Ishikawa (cell line): ENCODE results near the gene SMIM12.

ENCODE experiments used
- CEBPB ChIP-seq: IDR thresholded peaks from 2 replicates; pipeline ENCODE4 v1.6.1; 2012
- CREB1 ChIP-seq: IDR thresholded peaks from 2 replicates; pipeline ENCODE4 v1.6.1; 2012; ENCODE audit warnings: low read depth
- EGR1 ChIP-seq: IDR thresholded peaks from 2 replicates; pipeline ENCODE4 v1.6.1; 2012
- EP300 ChIP-seq: IDR thresholded peaks from 2 replicates; pipeline ENCODE4 v1.6.1; 2012; ENCODE audit warnings: borderline replicate concordance
- FOXM1 ChIP-seq: IDR thresholded peaks from 2 replicates; pipeline ENCODE4 v1.6.1; 2012; ENCODE audit warnings: low read depth, borderline replicate concordance
- NFIC ChIP-seq: IDR thresholded peaks from 2 replicates; pipeline ENCODE4 v1.6.1; 2012
- RAD21 ChIP-seq: IDR thresholded peaks from 2 replicates; pipeline ENCODE4 v1.6.1; 2012; ENCODE audit warnings: low read depth
- TAF1 ChIP-seq: IDR thresholded peaks from 2 replicates; pipeline ENCODE4 v1.6.1; 2012; ENCODE audit warnings: low read depth, mild to moderate bottlenecking
- TCF12 ChIP-seq: IDR thresholded peaks from 2 replicates; pipeline ENCODE4 v1.6.1; 2012; ENCODE audit warnings: low read depth
- TEAD4 ChIP-seq: IDR thresholded peaks from 2 replicates; pipeline ENCODE4 v1.6.1; 2012
- USF1 ChIP-seq: IDR thresholded peaks from 2 replicates; pipeline ENCODE4 v1.6.1; 2012
- YY1 ChIP-seq: IDR thresholded peaks from 2 replicates; pipeline ENCODE4 v1.6.1; 2012; ENCODE audit warnings: low read depth
- ZBTB7A ChIP-seq: IDR thresholded peaks from 2 replicates; pipeline ENCODE4 v1.6.1; 2012; ENCODE audit warnings: low read depth
- TF ChIP-seq, protein P1 (sequence below): IDR thresholded peaks from 2 replicates; pipeline ENCODE4 v1.6.1; 2012; ENCODE audit warnings: low read depth, mild to moderate bottlenecking
- TF ChIP-seq, protein P2 (sequence below): IDR thresholded peaks from 2 replicates; pipeline ENCODE4 v1.6.1; 2012

The SMIM12 gene

DNA sequence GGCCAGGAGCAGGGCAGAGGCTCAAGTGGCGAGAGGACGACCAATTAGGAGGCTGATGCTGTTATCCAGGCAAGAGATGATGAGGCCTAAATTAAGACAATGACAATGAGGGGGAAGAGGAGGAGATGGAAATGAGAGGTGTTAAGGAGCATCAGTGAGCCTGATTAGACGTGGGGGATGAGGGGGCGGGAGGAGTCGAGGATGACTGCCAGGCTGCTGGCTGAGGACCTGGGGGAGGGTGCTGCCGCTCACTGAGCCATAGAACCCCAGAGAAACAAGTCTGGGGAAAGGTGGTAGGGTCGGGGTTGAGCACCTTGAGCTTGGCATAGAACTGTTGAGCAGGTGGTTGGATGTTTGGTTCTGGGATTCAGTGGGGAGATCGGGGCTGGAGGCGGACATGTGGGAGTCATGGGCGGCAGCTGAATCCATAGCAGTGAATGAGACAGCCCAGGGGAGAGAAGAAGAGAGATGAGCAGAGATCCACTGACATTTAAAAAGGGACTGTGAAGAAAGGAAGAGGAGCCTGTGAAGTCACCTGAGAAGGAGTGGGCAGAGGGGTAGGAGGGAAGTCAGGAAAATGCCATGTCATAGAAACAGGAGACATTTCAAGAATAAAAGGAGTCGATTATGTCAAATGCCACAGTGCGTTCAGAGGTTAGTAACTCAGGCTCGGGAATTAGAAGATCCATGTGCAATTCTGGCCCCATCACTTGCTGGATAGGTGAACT lies 41.4 kb upstream of the SMIM12 start:
- TF ChIP-seq NFIC (no peak), EP300 (no peak), YY1 (no peak), FOXM1 (no peak), EGR1 (no peak), RAD21 (no peak), TAF1 (no peak), TEAD4 (no peak), TCF12 (no peak), ZBTB7A (no peak), CEBPB (no peak), CREB1 (no peak), USF1 (no peak)
- TF ChIP-seq, protein P1, sequence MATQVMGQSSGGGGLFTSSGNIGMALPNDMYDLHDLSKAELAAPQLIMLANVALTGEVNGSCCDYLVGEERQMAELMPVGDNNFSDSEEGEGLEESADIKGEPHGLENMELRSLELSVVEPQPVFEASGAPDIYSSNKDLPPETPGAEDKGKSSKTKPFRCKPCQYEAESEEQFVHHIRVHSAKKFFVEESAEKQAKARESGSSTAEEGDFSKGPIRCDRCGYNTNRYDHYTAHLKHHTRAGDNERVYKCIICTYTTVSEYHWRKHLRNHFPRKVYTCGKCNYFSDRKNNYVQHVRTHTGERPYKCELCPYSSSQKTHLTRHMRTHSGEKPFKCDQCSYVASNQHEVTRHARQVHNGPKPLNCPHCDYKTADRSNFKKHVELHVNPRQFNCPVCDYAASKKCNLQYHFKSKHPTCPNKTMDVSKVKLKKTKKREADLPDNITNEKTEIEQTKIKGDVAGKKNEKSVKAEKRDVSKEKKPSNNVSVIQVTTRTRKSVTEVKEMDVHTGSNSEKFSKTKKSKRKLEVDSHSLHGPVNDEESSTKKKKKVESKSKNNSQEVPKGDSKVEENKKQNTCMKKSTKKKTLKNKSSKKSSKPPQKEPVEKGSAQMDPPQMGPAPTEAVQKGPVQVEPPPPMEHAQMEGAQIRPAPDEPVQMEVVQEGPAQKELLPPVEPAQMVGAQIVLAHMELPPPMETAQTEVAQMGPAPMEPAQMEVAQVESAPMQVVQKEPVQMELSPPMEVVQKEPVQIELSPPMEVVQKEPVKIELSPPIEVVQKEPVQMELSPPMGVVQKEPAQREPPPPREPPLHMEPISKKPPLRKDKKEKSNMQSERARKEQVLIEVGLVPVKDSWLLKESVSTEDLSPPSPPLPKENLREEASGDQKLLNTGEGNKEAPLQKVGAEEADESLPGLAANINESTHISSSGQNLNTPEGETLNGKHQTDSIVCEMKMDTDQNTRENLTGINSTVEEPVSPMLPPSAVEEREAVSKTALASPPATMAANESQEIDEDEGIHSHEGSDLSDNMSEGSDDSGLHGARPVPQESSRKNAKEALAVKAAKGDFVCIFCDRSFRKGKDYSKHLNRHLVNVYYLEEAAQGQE = no peak
- TF ChIP-seq, protein P2, sequence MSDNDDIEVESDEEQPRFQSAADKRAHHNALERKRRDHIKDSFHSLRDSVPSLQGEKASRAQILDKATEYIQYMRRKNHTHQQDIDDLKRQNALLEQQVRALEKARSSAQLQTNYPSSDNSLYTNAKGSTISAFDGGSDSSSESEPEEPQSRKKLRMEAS = no peak

DNA sequence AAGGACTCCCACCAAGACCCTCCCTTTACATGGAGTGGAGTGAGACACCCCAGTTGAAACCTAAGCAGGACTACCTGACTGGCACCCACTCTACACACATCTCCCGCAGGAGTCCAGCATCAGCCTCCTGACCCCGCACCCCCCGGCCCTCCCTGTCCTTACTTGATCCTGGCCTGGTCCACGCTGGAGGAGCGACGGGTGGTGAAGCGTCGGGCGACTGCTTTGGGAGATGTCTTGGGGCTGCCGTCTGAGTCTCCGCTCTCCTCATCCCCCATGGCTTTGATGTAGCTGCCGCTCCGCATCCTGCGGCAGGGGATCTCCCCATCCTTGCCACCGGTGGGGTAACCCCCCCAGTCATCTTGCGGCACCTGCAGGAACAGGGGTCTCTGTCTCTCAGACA lies 40.4 kb upstream of the SMIM12 start:
- TF ChIP-seq CEBPB (no peak), EGR1 (no peak), CREB1 (no peak), RAD21 (no peak), USF1 (no peak), TAF1 (no peak), FOXM1 (no peak), TEAD4 (no peak), YY1 (no peak), TCF12 (no peak)
- TF ChIP-seq, protein P2 = no peak
- TF ChIP-seq, protein P1 = no peak

DNA sequence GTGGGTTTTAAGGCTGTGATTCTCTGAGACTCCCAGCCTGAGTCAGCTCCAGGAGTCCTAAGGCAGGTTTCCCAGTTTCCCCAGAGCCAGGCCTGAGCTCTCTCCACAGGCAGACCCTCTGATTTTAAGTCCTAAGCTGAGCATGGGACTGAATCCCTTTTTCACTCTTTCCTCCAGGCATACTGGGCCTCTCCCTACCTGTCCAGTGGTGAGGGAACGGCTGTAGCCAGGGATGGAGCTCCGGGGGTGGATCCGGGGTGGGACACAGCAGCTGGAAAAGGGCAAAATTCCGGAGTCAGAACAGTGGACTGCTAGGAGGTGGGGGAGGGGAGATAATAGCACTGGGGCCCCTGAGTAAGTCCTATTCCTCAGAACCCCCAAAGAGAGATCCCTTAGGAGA lies 39.9 kb upstream of the SMIM12 start:
- TF ChIP-seq FOXM1 = no peak
- TF ChIP-seq TAF1 = no peak
- no peak for TF ChIP-seq EP300
- TF ChIP-seq, protein P1 = no peak
- no peak for TF ChIP-seq CREB1
- no peak for TF ChIP-seq YY1
- TF ChIP-seq RAD21 = no peak
- no peak for TF ChIP-seq USF1
- TF ChIP-seq EGR1 = no peak
- no peak for TF ChIP-seq NFIC
- no peak for TF ChIP-seq TCF12
- no peak for TF ChIP-seq ZBTB7A
- TF ChIP-seq, protein P2 = no peak
